ENCODE data around the gene BAZ1A. TPM values are rescaled to one million over a fixed set of nuclear protein-coding genes. Genes with fewer than 3 reads are reported as not detected.
A peak's percentile ranks its signal among the peaks of the same experiment; 100 is the strongest.

BAZ1A gene
- total and polyA plus RNA-seq, 9 of the 15 experiments (the other 6 are each of a cell fraction or from before 2014, with no cell fraction given): 22.0 to 71.2 (median 39.1) TPM

GRCh38 chr14:34843011-34843554, 32.1 kb downstream of the BAZ1A start (continued):
- TF ChIP-seq GABPB1 (CRISPR knock-in tag; IDR thresholded peaks at IDR 0.05) (no peak), ZNF124 (CRISPR knock-in tag; IDR thresholded peaks at IDR 0.05) (no peak), ARID1B (IDR thresholded peaks at IDR 0.05) (peak; percentile 36; the same call in 1 of the 2 replicates), DPF2 (IDR thresholded peaks at IDR 0.05) (peak; percentile 74), ZNF384 (IDR thresholded peaks at IDR 0.05; ENCODE audit: low read depth, low read length) (peak; percentile 85), POLR2AphosphoS5 (IDR thresholded peaks at IDR 0.05; ENCODE audit: control insufficient read depth, insufficient read depth, low read depth, low read length) (no peak), HSF4 (CRISPR knock-in tag; IDR thresholded peaks at IDR 0.05; ENCODE audit: borderline replicate concordance) (no peak), KDM1A (IDR thresholded peaks at IDR 0.05) (no peak), KHSRP (IDR thresholded peaks at IDR 0.05) (no peak), XRCC3 (IDR thresholded peaks at IDR 0.05) (no peak), DLX4 (CRISPR knock-in tag; IDR thresholded peaks at IDR 0.05) (no peak), MAFF (IDR thresholded peaks at IDR 0.05; ENCODE audit: low read length) (peak; percentile 88), ZNF3 (CRISPR knock-in tag; IDR thresholded peaks at IDR 0.05) (no peak), SMARCE1 (IDR thresholded peaks at IDR 0.05) (peak; percentile 58), SAP30 (IDR thresholded peaks at IDR 0.05; ENCODE audit: borderline replicate concordance, insufficient read depth, low read depth, low read length, poor library complexity, severe bottlenecking) (no peak), ZNF316 (IDR thresholded peaks at IDR 0.05) (peak; percentile 98), ZNF134 (CRISPR knock-in tag; conservative IDR thresholded peaks at IDR 0.05) (no peak), SMARCC2 (IDR thresholded peaks at IDR 0.05; ENCODE audit: low read depth) (no peak), ESRRB (CRISPR knock-in tag; IDR thresholded peaks at IDR 0.05; ENCODE audit: borderline replicate concordance) (no peak), RBM22 (IDR thresholded peaks at IDR 0.05; ENCODE audit: low read depth, low read length, poor library complexity, severe bottlenecking) (no peak)
- TF ChIP-seq, protein P1, sequence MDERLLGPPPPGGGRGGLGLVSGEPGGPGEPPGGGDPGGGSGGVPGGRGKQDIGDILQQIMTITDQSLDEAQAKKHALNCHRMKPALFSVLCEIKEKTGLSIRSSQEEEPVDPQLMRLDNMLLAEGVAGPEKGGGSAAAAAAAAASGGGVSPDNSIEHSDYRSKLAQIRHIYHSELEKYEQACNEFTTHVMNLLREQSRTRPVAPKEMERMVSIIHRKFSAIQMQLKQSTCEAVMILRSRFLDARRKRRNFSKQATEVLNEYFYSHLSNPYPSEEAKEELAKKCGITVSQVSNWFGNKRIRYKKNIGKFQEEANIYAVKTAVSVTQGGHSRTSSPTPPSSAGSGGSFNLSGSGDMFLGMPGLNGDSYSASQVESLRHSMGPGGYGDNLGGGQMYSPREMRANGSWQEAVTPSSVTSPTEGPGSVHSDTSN (CRISPR knock-in tag; IDR thresholded peaks at IDR 0.05; ENCODE audit: low read depth): no peak
- TF ChIP-seq, protein P1 (tag; conservative IDR thresholded peaks at IDR 0.05; ENCODE audit: low read depth): peak; percentile 46; the same call in 1 of the 2 replicates
- TF ChIP-seq, protein P2, sequence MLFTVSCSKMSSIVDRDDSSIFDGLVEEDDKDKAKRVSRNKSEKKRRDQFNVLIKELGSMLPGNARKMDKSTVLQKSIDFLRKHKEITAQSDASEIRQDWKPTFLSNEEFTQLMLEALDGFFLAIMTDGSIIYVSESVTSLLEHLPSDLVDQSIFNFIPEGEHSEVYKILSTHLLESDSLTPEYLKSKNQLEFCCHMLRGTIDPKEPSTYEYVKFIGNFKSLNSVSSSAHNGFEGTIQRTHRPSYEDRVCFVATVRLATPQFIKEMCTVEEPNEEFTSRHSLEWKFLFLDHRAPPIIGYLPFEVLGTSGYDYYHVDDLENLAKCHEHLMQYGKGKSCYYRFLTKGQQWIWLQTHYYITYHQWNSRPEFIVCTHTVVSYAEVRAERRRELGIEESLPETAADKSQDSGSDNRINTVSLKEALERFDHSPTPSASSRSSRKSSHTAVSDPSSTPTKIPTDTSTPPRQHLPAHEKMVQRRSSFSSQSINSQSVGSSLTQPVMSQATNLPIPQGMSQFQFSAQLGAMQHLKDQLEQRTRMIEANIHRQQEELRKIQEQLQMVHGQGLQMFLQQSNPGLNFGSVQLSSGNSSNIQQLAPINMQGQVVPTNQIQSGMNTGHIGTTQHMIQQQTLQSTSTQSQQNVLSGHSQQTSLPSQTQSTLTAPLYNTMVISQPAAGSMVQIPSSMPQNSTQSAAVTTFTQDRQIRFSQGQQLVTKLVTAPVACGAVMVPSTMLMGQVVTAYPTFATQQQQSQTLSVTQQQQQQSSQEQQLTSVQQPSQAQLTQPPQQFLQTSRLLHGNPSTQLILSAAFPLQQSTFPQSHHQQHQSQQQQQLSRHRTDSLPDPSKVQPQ (CRISPR knock-in tag; IDR thresholded peaks at IDR 0.05; ENCODE audit: borderline replicate concordance): no peak
